PFSK-1 (cell line): Measurements from ENCODE around the gene FGF14.

Source experiments
- POLR2AphosphoS5 ChIP-seq: IDR thresholded peaks from 2 replicates; pipeline ENCODE4 v1.6.1; 2012; ENCODE audit warnings: low read depth, mild to moderate bottlenecking, control low read depth, low read length, moderate library complexity
- SIN3A ChIP-seq: IDR thresholded peaks from 2 replicates; pipeline ENCODE4 v1.6.1; 2012; ENCODE audit warnings: mild to moderate bottlenecking, low read length, moderate library complexity, borderline replicate concordance; ENCODE audit not compliant: insufficient read depth
- TAF1 ChIP-seq: IDR thresholded peaks from 2 replicates; pipeline ENCODE4 v1.6.1; 2012; ENCODE audit warnings: low read length, control low read depth, borderline replicate concordance; ENCODE audit not compliant: insufficient read depth
- TF ChIP-seq, protein P1 (sequence below), 2 experiments: IDR thresholded peaks; 2 replicates each; pipeline versions ENCODE4 v1.6.1 to v1.8.0; 2011 to 2012; ENCODE audit warnings: low read depth in 2 of 2, low read length in 2 of 2, control low read depth in 1 of 2, inconsistent platforms in 1 of 2, mild to moderate bottlenecking in 1 of 2, moderate library complexity in 1 of 2; ENCODE audit not compliant: insufficient read depth in 1 of 2

GRCh38 chr13:102317593-102317992, 84.3 kb downstream of the FGF14 start:
- no peak for TF ChIP-seq POLR2AphosphoS5
- TF ChIP-seq TAF1: no peak
- TF ChIP-seq, protein P1, sequence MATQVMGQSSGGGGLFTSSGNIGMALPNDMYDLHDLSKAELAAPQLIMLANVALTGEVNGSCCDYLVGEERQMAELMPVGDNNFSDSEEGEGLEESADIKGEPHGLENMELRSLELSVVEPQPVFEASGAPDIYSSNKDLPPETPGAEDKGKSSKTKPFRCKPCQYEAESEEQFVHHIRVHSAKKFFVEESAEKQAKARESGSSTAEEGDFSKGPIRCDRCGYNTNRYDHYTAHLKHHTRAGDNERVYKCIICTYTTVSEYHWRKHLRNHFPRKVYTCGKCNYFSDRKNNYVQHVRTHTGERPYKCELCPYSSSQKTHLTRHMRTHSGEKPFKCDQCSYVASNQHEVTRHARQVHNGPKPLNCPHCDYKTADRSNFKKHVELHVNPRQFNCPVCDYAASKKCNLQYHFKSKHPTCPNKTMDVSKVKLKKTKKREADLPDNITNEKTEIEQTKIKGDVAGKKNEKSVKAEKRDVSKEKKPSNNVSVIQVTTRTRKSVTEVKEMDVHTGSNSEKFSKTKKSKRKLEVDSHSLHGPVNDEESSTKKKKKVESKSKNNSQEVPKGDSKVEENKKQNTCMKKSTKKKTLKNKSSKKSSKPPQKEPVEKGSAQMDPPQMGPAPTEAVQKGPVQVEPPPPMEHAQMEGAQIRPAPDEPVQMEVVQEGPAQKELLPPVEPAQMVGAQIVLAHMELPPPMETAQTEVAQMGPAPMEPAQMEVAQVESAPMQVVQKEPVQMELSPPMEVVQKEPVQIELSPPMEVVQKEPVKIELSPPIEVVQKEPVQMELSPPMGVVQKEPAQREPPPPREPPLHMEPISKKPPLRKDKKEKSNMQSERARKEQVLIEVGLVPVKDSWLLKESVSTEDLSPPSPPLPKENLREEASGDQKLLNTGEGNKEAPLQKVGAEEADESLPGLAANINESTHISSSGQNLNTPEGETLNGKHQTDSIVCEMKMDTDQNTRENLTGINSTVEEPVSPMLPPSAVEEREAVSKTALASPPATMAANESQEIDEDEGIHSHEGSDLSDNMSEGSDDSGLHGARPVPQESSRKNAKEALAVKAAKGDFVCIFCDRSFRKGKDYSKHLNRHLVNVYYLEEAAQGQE (IDR thresholded peaks at IDR 0.05; ENCODE audit: insufficient read depth in 1 of 2, low read depth in 2 of 2, low read length in 2 of 2): no peak
- no peak for TF ChIP-seq SIN3A
